CD4-positive, alpha-beta T cell treated with Interleukin-6 at 100 ng/mL for 8 hours (primary cell): ENCODE data around the gene CNGA1.
"Not testable (repeated sequence)": the region's sequence is repeated elsewhere in the genome, so short reads cannot be mapped to it uniquely, and the experiment has no call there.

Experiments used
- DNase-seq: peaks from one replicate; pipeline ENCODE4 v3.0.0-alpha.2; 2020; ENCODE audit warnings: mixed read lengths, low spot score

The CNGA1 gene

GRCh38 chr4:47968847-47969246, 47.6 kb downstream of the CNGA1 start:
- no peak for DNase-seq

- no peak for DNase-seq
Measured at GRCh38 chr4:47954677-47955076, 61.8 kb downstream of the CNGA1 start.

GRCh38 chr4:47954245-47954644, 62.2 kb downstream of the CNGA1 start:
- DNase-seq, result no peak

- DNase-seq, result no peak
Measured at GRCh38 chr4:47945930-47946726, 70.4 kb downstream of the CNGA1 start.

GRCh38 chr4:47942081-47942819, 74.2 kb downstream of the CNGA1 start:
- DNase-seq, result no peak

- no peak for DNase-seq
Measured at GRCh38 chr4:47939456-47939855, 77.0 kb downstream of the CNGA1 start.

- no peak for DNase-seq
Measured at GRCh38 chr4:47936336-47936735, 80.1 kb downstream of the CNGA1 start.

- peak; percentile 35 for DNase-seq
Measured at GRCh38 chr4:47933840-47934239, 82.6 kb downstream of the CNGA1 start.

GRCh38 chr4:47930971-47931804, 85.3 kb downstream of the CNGA1 start:
- DNase-seq, result no peak

- DNase-seq, result no peak
Measured at GRCh38 chr4:47929682-47930201, 86.7 kb downstream of the CNGA1 start.

GRCh38 chr4:47926667-47927258, 89.7 kb downstream of the CNGA1 start:
- peak; percentile 46 for DNase-seq

- not testable (repeated sequence) for DNase-seq
Measured at GRCh38 chr4:47923261-47923608, 93.2 kb downstream of the CNGA1 start.

GRCh38 chr4:47922436-47923260, 93.8 kb downstream of the CNGA1 start:
- not testable (repeated sequence) for DNase-seq

- not testable (repeated sequence) for DNase-seq
Measured at GRCh38 chr4:47917163-47917562, 99.3 kb downstream of the CNGA1 start.

GRCh38 chr4:47915378-47915777, 101.1 kb downstream of the CNGA1 start:
- DNase-seq, result no peak

- DNase-seq, result no peak
Measured at GRCh38 chr4:47914926-47915237, 101.6 kb downstream of the CNGA1 start.

GRCh38 chr4:47914220-47914925, 102.1 kb downstream of the CNGA1 start, which contains the start of gene NFXL1:
Gene NFXL1, minus strand, starts transcription at chr4:47914583. Its CDS starts 380 bp downstream, at chr4:47914203.
- DNase-seq, result peak; percentile 96

- DNase-seq, result peak; percentile 5
Measured at GRCh38 chr4:47913861-47914219, 102.6 kb downstream of the CNGA1 start.

- DNase-seq, result no peak
Measured at GRCh38 chr4:47913330-47913729, 103.2 kb downstream of the CNGA1 start.

- no peak for DNase-seq
Measured at GRCh38 chr4:47907089-47907646, 109.3 kb downstream of the CNGA1 start.
